Measurements from ENCODE around the gene SNX22. TPM values are rescaled to one million over a fixed set of nuclear protein-coding genes. Genes with fewer than 3 reads are reported as not detected.

The SNX22 gene
- total and polyA plus RNA-seq, 2 of the 8 experiments (the other 6 are each of a cell fraction or from before 2014, with no cell fraction given), result 4.9 TPM

- no peak overlapping the region for H3K14ac ChIP-seq (ENCODE audit: insufficient read length)
- H2AK5ac ChIP-seq (ENCODE audit: low read depth, low read length), result no peak overlapping the region
- H3K79me1 ChIP-seq (ENCODE audit: low read depth, low read length), result no peaks in the 10 kb centered on the region; the same call in 1 of the 2 replicates
- CTCF ChIA-PET (ENCODE audit: partially characterized antibody), result interaction anchor here (0.6 to 1.5 kb wide), 7 partner anchors 8 to 192 kb away, joined by 3 to 5 read pairs (median 3); no protein-coding TSS in a partner anchor
- H3K23ac ChIP-seq (ENCODE audit: insufficient read length), result no peak overlapping the region
- H2BK12ac ChIP-seq (ENCODE audit: low read depth, low read length), result no peak overlapping the region
- H3K27ac ChIP-seq (ENCODE audit: low read depth, low read length), result no peak overlapping the region
- H3K36me3 ChIP-seq (ENCODE audit: control insufficient read depth in 2 of 4, insufficient read depth in 4 of 4, low read length in 3 of 4), result peaks cover 0 to 4% (median 0%) of the 10 kb centered on the region in 4 experiments; a peak in 1 of 8 replicates
- H3K4me3 ChIP-seq (ENCODE audit: extremely low read depth in 1 of 4, insufficient read depth in 2 of 4, low read depth in 3 of 4, low read length in 4 of 4), result no peak overlapping the region
- POLR2A ChIA-PET (ENCODE audit: partially characterized antibody), result interaction anchor here (0.6 kb wide), 2 partner anchors 24 to 834 kb away, joined by 3 to 6 read pairs; partner anchors contain the start of gene PPIB
- no peak overlapping the region for H2BK5ac ChIP-seq (ENCODE audit: low read depth, low read length)
- H3K56ac ChIP-seq (replicated peaks; ENCODE audit: insufficient read length, low read depth, low read length), result no peak overlapping the region
- no peak overlapping the region for H3K18ac ChIP-seq (ENCODE audit: extremely low read depth, low read length)
- WGBS, 2 experiments (ENCODE audit: extremely low coverage in 1 of 2, insufficient coverage in 1 of 2, insufficient read length in 1 of 2, insufficient replicate concordance in 2 of 2, low coverage in 1 of 2, low lambda C conversion rate in 2 of 2, missing lambda C conversion rate in 1 of 2), result 97% methylated on average over 2 of the region's 2 CpGs; no CpG with 5 or more reads in 1 of the 2 experiments
- no peaks in the 10 kb centered on the region for H3K4me1 ChIP-seq (replicated peaks in 1 of 4; ENCODE audit: control insufficient read depth in 3 of 4, insufficient read depth in 4 of 4, low read length in 3 of 4)
- H4K5ac ChIP-seq (ENCODE audit: insufficient read length, low read depth, low read length), result no peak overlapping the region
- H2BK15ac ChIP-seq (ENCODE audit: low read length), result no peak overlapping the region
- no peak overlapping the region for H3K4ac ChIP-seq (replicated peaks; ENCODE audit: insufficient read length, low read depth, low read length)
- H4K20me1 ChIP-seq (replicated peaks in 1 of 2; ENCODE audit: control insufficient read depth in 1 of 2, insufficient read depth in 2 of 2, low read length in 2 of 2), result peaks cover 0 to 2% of the 10 kb centered on the region in 2 experiments
- H2AFZ ChIP-seq (ENCODE audit: low read length), result no peak overlapping the region
- no peak overlapping the region for H3K4me2 ChIP-seq (ENCODE audit: insufficient read depth in 1 of 2, low read depth in 2 of 2, low read length in 2 of 2)
- no peak overlapping the region for H2BK20ac ChIP-seq (ENCODE audit: low read length)
- no peaks in the 10 kb centered on the region for H3K27me3 ChIP-seq (replicated peaks in 1 of 4; ENCODE audit: control insufficient read depth in 3 of 4, extremely low read depth in 1 of 4, insufficient read depth in 3 of 4, low read length in 3 of 4)
- FAIRE-seq, result no peak
- H3K9me3 ChIP-seq (ENCODE audit: insufficient read depth in 2 of 2, low read depth in 1 of 2, low read length in 1 of 2), result no peaks in the 10 kb centered on the region
- no peaks in the 10 kb centered on the region for H3K79me2 ChIP-seq (ENCODE audit: control insufficient read depth in 1 of 2, insufficient read depth in 2 of 2, low read length in 2 of 2)
- H4K91ac ChIP-seq (replicated peaks; ENCODE audit: insufficient read length, low read length), result no peak overlapping the region
- no peak for DNase-seq (ENCODE audit: low read depth in 1 of 2, low spot score in 2 of 2)
- no peak overlapping the region for H3K9ac ChIP-seq (replicated peaks in 1 of 4; ENCODE audit: extremely low read depth in 1 of 4, low read depth in 3 of 4, low read length in 3 of 4)
- no peak overlapping the region for H4K8ac ChIP-seq (ENCODE audit: extremely low read depth, insufficient read depth, low read length)
- H3K23me2 ChIP-seq (ENCODE audit: low read depth, low read length), result no peaks in the 10 kb centered on the region
- H2BK120ac ChIP-seq (replicated peaks; ENCODE audit: low read depth, low read length), result no peak overlapping the region
- TF ChIP-seq EGR1 (IDR thresholded peaks at IDR 0.05; ENCODE audit: borderline replicate concordance, low read depth, low read length) (no peak), ZNF274 (IDR thresholded peaks at IDR 0.05; ENCODE audit: borderline replicate concordance, extremely low read depth, low read length) (no peak), TBP (IDR thresholded peaks at IDR 0.05; ENCODE audit: low read depth, low read length) (no peak), BCL11A (IDR thresholded peaks at IDR 0.05; ENCODE audit: low read depth in 2 of 2, low read length in 2 of 2) (no peak), BACH1 (IDR thresholded peaks at IDR 0.05; ENCODE audit: low read length) (no peak), HDAC6 (IDR thresholded peaks at IDR 0.05; ENCODE audit: low read depth, low read length) (no peak)
Observed at GRCh38 chr15:64187396-64188191, 36.1 kb downstream of the SNX22 start.
